Activated CD4-positive, alpha-beta T cell treated with anti-CD3 and anti-CD28 coated beads, Interleukin-2, amount 50 U/mL, for 4 hours (primary cell): ENCODE data around the gene FBN3.

Experiments
- DNase-seq, 2 experiments: peaks; one replicate each; pipeline ENCODE4 v3.0.0-alpha.2; 2020

Gene FBN3

DNA sequence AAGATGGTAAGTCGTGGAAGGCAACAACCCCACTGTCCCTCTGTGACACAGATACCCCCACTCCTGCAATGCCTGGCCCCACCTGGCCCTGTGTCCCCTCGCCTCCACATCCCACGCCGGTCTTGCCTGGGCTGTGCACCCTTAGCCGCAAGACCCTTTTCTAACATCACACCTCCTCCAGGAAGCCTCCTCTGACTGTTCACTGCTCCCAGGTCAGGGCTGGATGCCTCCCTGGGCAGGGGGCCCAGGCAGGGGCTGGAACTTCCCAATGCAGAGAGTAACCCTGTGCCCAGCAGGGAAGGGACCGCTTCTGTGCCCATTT, 1.3 kb downstream of the FBN3 start:
- no peak for DNase-seq

DNA sequence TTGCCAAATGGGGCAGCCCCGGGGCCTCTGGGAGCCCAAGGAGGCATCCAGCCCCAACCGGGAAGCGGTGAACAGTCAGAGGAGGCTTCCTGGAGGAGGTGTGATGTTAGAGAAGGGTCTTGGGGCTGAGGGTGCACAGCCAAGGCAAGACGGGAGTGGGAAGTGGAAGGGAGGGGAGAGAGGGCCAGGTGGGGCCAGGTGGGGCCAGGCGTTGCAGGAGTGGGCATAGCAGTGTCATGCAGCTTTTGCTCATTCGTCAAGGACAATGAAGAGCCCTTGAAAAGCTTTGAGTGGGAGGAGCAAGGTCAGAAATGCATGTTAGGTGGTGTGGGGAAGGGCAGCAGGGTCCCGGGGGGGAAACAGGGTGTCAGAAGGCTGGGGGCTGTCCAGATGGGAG, 1.8 kb downstream of the FBN3 start:
- DNase-seq: no peak

DNA sequence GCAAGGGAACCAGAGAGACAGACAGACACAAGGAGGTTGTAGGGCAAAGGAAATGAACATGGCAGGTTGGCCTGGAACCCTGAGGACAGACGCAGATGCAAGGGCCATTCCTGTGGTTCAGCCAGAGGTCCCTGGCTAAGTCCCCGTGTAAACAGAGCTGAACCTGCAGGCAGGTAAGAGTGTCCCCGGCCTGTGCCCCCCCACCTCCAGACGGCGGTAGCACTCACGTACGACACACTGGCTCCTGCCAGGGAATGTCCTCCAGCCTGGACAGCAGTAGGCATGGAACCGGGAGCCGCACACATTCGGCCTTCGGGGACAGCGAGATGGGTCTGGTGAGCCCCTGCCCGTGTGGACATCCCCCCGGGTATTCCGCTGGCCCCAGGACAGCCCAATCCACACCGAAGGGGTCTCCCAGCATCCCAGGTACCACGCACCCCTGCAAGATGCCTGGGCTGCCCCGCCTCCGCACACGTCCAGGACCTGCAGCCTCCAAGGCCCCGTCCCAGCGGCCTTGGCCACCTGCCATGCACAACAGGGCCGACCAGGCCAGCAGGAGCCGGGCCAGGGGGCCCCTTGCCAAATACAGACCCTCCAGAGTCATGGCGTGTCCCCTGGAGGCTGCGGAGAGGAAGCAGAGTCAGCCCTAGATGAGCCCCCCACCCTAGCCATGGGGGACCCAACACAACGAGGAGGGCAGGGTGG, 2.4 kb downstream of the FBN3 start:
- no peak for DNase-seq

DNA sequence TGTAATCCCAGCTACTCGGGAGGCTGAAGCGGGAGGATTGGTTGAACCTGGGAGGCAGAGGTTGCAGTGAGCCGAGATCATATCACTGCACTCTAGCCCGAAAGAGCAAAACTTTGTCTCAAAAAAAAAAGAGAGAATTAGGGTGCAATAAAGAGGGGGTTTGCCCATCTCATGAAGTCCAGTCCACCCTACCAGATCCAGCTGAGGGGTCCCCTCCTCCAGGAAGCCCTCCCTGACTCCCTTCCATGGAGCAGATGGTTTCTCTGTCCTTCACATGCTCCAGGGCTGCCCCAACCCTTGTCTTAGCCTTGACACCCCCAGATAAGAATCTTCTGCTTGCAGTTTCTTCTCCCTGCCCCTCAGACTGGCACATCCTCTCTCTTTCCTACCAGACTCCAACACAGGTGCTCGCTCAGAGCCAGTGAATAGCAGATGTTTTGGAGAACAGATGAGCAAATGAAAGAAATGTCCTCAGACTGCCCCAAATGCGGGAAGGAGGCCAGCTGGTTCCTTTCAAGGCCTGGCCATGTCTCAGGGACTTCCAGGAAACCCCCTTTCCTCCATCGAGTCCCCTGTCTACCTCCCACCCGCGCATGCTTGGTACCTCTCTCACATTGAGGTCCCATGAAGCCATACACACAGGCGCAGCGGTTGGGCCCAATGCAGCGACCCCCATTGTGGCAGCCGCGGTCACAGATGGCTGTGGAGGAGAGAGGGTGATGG, 5.0 kb downstream of the FBN3 start:
- no peak for DNase-seq

DNA sequence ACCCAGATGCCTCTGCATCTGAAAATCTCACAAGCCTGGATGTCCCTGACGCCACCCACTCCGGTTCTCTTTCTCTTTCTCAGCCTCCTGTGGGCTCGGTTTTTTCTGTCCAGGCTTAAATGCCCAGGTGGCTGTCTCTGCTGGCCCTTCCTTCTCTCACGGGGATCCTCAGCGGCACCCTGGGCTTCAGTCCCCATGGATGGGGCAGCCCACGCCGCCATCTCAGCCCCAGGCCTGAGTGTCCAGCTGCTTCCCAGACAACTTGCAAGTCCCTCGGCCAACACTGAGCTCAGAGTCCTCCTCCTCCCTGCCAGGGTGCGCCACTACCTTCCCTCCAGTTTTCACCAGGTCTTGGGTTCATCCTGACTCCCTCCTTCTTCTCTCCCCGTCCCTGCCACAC, 6.4 kb downstream of the FBN3 start:
- DNase-seq: no peak

DNA sequence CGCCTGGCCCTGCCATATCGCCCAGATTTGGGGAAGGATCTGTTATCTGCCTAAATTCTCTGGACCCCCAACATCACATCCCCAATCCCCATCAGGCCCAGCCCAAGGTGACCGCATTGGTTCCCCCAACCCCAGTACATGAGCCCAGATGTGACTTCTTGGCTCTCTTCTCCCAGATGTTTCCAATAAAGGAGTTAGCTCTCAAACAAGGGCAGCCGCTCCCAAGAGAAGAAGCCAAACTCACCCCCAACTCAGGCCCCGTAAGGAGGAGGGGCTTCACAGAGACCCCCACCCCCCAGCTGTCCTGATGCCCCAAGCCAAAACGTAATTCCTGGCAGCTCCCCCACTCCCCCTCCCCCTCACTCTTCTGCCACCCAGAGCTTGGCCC, 6.9 kb downstream of the FBN3 start:
- DNase-seq: no peak

DNA sequence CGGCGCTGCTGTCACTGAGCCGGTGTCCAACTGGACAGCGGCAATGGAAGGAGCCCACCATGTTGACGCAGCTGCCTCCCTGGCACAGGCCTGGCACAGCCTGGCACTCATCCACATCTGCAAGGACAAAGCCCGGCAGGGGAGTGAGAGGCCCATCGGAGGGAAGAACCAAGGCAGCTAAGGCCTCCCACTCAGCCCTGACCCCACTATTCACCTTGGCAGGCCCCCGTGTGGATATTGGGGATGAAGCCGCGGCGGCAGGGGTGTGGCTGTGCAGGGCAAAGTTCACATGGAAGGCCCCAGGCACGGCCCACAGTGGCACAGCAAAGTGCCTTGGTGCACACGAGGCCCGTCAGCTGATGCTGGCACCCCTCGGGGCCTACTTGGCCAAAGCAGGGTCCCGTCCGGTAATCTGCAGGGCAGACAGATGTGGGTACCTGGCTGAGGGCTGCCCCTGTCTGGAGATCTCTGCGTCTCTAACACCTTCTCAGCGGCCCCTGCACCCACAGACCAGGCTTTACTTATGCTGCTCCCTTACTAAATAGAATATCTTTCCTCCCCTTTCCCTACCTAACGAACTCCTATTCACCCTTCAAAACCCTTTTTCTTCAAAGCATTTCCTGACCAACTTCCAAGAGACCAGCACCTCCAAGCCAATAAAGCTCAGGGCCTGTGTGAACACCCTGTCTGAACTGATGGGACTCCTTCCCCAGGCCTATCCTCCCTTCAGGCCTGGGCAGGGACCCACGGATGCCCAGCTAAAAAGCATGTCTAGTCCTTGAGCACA, 7.5 kb downstream of the FBN3 start:
- DNase-seq: no peak

DNA sequence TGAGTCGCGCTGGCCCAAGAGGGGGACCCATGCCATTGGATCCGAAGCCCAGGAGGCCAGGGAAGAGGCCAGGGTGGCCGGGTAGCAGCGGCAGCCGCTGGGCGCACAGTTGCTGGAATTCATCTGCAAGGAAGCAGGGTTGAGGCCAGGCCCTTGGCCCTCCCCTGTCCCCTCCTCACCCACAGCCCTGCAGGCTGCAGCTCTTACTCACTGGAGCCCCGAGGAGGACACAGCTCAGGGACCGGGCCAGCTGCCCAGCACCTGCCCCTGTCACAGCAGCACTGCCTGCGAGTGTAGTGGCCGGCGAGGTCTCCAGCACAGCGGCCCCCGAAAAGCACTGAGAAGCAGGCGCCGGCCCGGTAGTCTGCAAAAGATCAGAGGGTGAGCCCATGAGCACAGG, 11.2 kb downstream of the FBN3 start:
- DNase-seq: no peak

DNA sequence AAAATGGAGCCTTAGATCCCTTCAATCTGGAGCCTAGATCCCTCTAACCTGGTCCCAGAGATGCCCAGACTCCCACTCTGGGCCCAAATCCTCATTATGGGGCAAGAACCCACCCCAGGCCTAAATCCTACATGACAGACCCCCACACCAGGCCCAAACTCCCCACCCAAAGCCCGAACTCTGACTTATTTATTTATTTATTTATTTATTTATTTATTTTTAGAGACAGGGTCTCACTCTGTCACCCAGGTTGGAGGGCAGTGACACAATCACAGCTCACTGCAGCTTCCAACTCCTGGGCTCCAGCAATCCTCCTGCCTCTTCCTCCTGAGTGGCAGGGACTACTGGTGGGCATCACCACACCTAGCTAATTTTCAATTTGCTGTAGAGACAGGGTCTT, 12.0 kb downstream of the FBN3 start:
- DNase-seq: no peak

DNA sequence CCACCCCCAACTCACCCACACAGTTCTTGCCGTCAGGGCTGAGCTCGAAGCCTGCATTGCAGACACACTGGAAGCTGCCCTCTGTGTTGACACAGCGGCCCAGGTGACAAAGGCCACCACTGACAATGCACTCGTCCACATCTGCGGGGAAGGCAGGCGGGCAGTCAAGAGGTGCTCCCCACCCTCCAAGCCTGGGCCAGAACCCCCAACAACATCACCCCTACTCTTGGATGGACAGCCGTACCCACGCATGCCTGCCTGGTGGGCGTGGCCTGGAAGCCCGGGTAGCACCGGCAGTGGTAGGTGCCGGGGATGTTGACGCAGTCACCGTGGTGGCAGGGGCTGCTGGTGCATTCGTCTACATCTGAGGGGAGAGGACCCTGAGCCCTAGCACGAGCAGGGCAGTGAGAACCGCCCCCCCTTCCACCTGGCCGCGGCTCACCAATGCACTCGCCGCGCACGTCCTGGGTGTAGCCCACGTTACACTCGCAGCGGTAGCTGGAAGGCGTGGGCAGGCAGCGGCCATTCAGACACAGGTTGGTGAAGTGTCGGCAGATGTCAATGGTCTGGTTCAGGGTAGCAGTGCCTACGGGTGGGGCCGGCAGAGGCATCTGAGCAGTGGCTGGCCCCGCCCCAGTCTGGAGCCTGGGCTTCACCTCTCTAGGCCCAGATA, 13.3 kb downstream of the FBN3 start:
- no peak for DNase-seq

DNA sequence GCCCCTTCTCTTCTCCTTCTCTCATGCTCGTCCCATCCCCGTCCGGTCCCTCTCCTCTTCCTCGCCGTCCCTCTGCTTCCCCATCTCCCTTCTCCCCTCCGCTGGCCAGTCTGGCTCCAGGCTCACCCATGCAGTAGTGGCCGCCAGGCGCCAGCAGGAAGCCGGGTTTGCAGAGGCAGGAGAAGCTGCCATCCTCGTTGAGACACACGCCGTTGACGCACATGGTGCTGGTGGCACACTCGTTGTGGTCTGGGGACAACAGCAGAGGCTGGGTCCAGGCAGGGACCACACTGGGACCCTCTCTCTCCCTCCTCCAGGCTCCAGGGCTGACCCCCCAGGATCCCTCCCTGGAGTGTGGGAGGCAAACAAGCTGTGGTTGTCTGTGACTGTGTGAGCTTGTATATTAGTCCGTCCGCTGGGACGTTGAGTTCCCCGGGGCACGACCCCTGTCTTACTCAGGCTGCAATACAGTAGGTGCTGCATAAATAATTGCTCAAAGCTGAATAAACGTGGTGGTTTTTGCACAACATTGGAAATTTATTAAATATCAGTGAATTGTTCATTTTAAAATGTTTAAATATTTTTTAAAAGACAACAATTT, 16.4 kb downstream of the FBN3 start:
- no peak for DNase-seq

DNA sequence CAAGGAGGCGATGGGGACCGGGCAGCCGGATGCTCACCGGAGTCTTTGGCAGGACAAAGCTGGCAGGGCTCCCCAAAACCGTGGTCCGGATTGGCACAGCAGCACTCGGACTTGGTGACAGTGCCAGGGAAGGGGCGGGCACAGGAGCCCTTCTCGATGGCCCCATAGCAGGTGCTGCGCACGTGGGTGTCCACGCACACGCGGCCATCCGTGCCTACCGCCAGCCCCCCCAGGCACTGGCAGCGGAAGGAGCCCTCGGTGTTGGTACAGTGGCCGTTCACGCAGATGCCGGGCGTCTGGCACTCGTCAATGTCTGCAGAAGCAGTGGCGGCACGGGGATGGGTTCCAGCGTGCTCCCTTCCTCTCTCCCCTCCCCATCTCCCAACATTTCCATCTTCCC, 17.9 kb downstream of the FBN3 start:
- DNase-seq: no peak

DNA sequence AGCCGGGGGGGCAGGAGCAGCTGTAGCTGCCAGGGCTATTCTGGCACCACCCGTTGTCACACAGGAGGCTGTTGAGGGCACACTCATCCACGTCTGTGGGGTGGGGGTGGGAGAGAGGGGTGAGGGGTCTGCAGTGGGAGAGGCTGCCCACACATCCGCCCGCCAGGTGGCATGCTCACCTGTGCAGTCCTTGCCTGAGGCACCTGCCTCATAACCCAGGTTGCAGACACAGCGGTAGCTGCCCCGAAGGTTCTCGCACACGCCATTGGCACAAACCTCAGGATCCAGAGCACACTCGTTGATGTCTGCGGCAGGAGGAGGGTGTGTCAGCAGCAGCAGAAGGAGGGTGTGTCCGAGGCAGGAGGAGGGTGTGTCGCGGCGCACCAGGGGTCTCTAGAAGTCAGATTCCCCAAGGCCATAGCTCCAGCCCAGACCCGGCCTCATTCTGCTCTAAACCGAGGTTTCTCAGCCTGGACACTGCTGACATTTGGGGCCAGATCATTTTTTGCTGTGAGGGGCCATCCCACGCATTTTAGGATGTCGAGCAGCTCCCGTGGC, 20.3 kb downstream of the FBN3 start:
- DNase-seq: no peak

DNA sequence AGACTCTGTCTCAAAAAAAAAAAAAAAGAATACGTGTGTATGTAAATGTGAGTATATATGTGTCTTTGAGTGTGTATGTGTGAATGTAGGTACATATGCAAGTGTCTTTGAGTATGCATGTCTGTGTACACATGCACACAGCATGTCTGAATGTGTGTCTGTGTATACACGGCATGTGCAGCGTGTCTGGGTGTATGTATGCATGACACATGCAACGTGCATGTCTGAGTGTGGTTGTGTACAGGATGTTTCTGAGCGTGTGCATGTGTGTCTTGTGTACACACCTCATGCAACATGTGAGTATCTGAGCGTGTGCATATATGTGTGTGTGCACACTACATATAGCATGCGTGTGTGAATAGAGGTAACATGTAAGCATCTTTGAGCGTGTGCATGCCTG, 20.8 kb downstream of the FBN3 start:
- DNase-seq: no peak

DNA sequence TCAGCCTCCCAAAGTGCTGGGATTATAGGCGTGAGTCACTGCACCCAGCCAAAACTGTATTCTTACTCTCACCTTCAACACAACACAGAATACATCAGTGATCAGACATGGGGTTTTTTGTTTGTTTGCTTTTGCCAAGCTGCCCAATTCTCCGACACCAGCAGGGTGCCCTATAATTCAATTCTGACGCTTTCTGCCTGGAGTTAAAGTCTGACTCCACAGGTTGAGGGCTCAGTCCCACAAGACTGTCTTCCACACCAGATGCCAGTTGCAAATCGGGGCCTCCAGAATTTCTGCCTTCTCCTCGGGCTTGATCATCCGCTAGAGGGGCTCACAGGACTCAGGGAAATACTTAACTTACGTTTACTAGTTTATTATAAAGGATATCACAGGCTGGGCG, 22.1 kb downstream of the FBN3 start:
- DNase-seq: no peak

DNA sequence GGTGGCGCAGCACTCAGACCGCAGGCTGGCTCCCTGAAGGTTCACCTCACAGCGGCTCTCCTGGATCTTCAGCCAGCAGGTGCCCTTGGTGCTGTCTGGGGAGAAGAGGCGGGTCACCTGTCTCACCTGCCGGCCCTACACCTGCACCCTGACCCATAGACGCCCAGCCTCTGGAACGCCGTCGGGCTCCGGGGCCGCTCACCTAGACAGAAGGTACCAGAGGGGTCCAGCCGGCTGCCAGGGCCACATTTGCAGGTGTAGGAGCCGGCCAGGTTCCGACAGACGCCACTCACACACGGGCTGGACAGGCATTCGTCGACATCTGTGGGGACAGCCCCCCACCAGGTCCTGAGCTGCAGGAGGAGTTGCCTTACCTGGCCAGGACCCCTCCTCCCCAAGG, 22.9 kb downstream of the FBN3 start:
- DNase-seq: no peak

DNA sequence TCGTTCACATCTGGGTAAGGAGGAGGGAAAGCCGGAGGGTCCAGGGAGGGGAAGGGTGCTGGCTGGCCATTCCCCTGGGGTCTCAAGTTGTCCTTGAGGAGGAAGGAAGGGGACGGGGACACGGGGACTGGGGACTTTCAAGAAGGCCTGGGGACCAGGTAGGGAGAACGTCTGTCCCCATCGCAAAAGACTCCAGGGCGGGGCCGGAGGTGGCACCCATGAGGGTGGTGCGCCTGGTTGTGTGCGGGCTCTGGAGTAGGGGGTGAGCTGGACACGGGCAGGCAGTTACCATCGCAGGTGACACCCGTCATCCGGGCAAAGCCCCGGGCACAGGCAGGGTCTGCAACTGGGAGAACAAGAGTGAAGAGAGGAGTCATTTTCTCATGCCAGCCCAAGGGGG, 23.4 kb downstream of the FBN3 start:
- no peak for DNase-seq

DNA sequence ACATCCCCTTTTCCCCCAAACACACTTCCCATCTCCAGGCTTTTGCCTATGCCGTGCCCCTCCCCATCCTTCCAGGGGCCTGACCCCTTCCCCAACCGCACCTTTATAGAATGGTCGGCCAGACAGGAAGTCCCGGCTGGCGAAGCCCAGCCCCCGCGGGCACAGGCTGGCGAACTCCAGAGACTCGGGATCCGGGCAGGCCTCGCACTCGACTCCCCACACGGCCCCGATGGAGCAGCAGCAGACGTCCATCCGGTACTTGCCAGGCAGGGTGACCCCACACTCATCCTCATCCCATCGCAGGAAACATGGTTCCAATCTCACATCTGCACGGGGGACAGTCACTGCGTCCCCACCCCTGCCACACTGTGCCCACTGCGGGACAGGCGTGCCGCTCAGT, 25.7 kb downstream of the FBN3 start:
- no peak for DNase-seq

DNA sequence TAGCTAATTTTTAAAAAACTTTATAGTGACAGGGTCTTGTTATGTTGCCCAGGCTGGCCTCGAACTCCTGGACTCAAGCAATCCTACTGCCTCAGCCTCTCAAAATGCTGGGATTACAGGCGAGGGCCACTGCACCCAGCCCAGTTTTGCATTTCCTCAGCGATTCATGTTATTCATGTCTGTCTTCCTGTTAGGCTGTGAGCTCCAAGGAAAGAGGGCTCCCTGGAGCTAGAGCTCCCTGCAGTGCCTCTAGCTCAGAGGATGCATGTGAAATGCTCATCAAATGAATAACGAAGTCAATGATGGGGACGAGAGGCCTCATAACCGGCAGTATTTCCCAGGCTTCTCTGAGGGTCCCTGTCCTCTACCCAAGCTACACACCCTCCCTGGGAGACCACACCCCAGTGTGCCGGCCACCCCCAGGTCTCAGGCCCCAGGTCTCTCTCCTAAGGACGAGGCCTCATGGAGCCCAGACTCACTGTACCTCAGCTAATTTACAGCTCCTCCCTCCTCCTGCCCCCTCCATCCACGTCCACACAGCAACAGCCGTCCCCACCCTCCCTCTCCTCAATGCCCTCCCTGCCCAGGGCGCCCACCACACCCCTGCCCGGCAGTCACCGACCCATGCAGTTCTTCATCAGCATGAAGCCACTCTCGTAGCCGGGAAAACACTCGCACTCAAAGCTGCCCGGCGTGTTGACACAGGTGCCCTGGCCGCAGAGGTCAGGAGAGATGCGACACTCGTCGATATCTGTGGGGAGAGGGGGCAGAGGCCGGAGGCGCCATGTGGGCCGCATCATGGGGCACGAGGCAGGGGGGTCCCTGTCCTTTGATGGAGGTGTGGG, 28.5 kb downstream of the FBN3 start:
- no peak for DNase-seq

DNA sequence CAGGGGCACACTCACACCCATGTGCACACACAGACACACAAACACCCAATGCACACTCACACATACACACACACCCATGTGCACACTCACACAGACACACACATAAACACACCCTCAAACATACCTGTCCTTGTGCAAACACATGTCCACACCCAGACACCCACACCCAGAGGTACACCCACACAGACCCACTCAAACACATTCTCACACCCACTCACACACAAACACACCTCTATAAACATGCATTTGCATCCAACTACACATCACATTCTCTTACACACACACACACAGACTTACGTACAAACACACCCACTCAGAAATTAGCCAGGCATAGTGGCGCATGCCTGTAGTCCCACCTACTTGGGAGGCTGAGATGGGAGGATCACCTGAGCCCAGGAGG, 31.4 kb downstream of the FBN3 start:
- no peak for DNase-seq

DNA sequence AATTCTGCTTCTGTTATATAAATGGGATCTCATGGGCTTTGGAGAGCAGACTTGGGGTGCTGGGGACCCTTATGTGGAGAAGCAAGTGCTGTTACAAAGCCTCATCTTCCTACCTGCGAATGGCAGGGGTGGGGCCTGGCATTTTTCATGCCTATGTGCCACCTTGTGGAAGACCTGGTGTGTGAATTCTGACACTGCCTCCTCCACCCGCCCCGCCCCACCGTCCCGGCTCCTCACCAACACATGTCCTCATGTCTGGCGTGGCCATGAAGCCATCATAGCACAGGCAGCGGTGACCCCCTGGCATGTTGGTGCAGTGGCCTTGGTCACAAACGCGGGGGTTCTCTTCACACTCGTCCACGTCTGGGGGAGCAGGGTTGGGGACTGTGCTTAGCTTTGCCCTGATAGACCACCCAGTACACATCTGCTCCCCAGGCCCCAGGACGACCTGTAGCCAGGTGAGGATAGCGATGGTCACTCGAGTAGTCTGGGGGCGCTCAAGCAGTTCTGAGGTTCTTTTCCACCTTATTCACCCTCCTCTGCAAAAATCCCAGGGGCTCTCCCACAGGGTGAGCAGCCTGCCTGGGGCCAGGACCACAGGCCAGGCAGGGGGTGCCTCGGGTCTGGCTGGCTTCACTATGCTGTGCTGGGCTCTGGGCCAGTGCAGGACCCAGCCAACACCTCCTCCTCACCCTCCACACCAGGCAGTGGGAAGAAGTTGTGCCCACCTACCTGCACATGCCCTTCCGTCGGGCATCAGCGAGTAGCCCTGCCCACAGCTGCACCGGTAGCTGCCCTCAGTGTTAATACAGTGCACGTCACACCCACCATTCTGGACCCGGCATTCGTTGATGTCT, 32.7 kb downstream of the FBN3 start:
- no peak for DNase-seq
